GM12891 (cell line): ENCODE results near the gene WDFY2.
"Not testable (repeated sequence)": the region's sequence is repeated elsewhere in the genome, so short reads cannot be mapped to it uniquely, and the experiment has no call there.

ENCODE experiments used
- DNase-seq: peaks from one replicate; pipeline ENCODE4 v3.0.0; 2011; ENCODE audit warnings: low spot score; ENCODE audit not compliant: insufficient read length
- FAIRE-seq: peaks from 2 replicates; lab custom pipeline; 2011; peaks lifted over from hg19 to GRCh38; lab: Jason Lieb, UNC
- PAX5 ChIP-seq: IDR thresholded peaks from 2 replicates; pipeline ENCODE4 v1.6.1; 2011; ENCODE audit warnings: low read length, moderate library complexity, mild to moderate bottlenecking; ENCODE audit not compliant: insufficient read depth, severe bottlenecking
- POLR2A ChIP-seq: IDR thresholded peaks from 2 replicates; pipeline ENCODE4 v1.6.1; 2011; ENCODE audit warnings: low read depth, low read length, control low read depth
- POLR2AphosphoS5 ChIP-seq: IDR thresholded peaks from 2 replicates; pipeline ENCODE4 v1.6.1; 2011; ENCODE audit warnings: low read depth, low read length, control low read depth
- POU2F2 ChIP-seq: IDR thresholded peaks from 2 replicates; pipeline ENCODE4 v1.6.1; 2011; ENCODE audit warnings: low read depth, mild to moderate bottlenecking, control low read depth, low read length, moderate library complexity
- SPI1 ChIP-seq: IDR thresholded peaks from 2 replicates; pipeline ENCODE4 v1.6.1; 2011; ENCODE audit warnings: low read depth, low read length, control low read depth
- TAF1 ChIP-seq: IDR thresholded peaks from 2 replicates; pipeline ENCODE4 v1.6.1; 2011; ENCODE audit warnings: low read depth, low read length, control low read depth

The WDFY2 gene

GRCh38 chr13:51562011-51562671 is 22.1 kb upstream of the WDFY2 start:
- no peak for DNase-seq
- peak; percentile 88 for FAIRE-seq

GRCh38 chr13:51564252-51564651 is 20.0 kb upstream of the WDFY2 start:
- no peak for TF ChIP-seq PAX5
- TF ChIP-seq SPI1, result no peak
- TF ChIP-seq TAF1, result no peak
- no peak for TF ChIP-seq POU2F2
- TF ChIP-seq POLR2A, result no peak
- FAIRE-seq (no peak), DNase-seq (no peak)

More at GRCh38 chr13:51562011-51562671, 22.1 kb upstream of the WDFY2 start:
- TF ChIP-seq SPI1 (peak; percentile 89), TAF1 (no peak), POLR2A (no peak), POU2F2 (no peak), PAX5 (no peak), POLR2AphosphoS5 (no peak)

- FAIRE-seq, result no peak
- TF ChIP-seq SPI1 (no peak), PAX5 (no peak), POLR2A (no peak), POLR2AphosphoS5 (no peak), POU2F2 (no peak), TAF1 (no peak)
- DNase-seq, result no peak
Measured at GRCh38 chr13:51564671-51565070, 19.6 kb upstream of the WDFY2 start.

GRCh38 chr13:51569001-51569400 is 15.3 kb upstream of the WDFY2 start:
- not testable (repeated sequence) for DNase-seq, FAIRE-seq

- no peak for DNase-seq
- no peak for FAIRE-seq
Measured at GRCh38 chr13:51576754-51577153, 7.5 kb upstream of the WDFY2 start.

GRCh38 chr13:51577690-51578089 is 6.6 kb upstream of the WDFY2 start:
- no peak for DNase-seq
- TF ChIP-seq POLR2AphosphoS5 (no peak), POLR2A (no peak), TAF1 (no peak), PAX5 (no peak), SPI1 (no peak)
- FAIRE-seq, result no peak

More at GRCh38 chr13:51576754-51577153, 7.5 kb upstream of the WDFY2 start:
- TF ChIP-seq PAX5 (no peak), POU2F2 (no peak), TAF1 (no peak), POLR2A (no peak), POLR2AphosphoS5 (no peak), SPI1 (no peak)

GRCh38 chr13:51579676-51580075 is 4.6 kb upstream of the WDFY2 start:
- TF ChIP-seq TAF1, result no peak
- TF ChIP-seq SPI1, result no peak
- no peak for TF ChIP-seq POU2F2
- no peak for TF ChIP-seq PAX5
- TF ChIP-seq POLR2AphosphoS5, result no peak
- no peak for TF ChIP-seq POLR2A
- FAIRE-seq, result no peak
- no peak for DNase-seq

- no peak for DNase-seq
- TF ChIP-seq PAX5 (no peak), SPI1 (peak; percentile 62)
- peak; percentile 74 for FAIRE-seq
Measured at GRCh38 chr13:51581148-51581820, 3.0 kb upstream of the WDFY2 start.

- FAIRE-seq (no peak), DNase-seq (no peak)
- TF ChIP-seq SPI1, result no peak
- TF ChIP-seq POU2F2, result no peak; the same call in 1 of the 2 replicates
- TF ChIP-seq POLR2AphosphoS5, result no peak
- no peak for TF ChIP-seq TAF1
- TF ChIP-seq PAX5, result no peak
- no peak for TF ChIP-seq POLR2A
Measured at GRCh38 chr13:51583469-51583874, 790 bp upstream of the WDFY2 start.
